Measurements from ENCODE around the gene S100B.

The S100B gene

DNA sequence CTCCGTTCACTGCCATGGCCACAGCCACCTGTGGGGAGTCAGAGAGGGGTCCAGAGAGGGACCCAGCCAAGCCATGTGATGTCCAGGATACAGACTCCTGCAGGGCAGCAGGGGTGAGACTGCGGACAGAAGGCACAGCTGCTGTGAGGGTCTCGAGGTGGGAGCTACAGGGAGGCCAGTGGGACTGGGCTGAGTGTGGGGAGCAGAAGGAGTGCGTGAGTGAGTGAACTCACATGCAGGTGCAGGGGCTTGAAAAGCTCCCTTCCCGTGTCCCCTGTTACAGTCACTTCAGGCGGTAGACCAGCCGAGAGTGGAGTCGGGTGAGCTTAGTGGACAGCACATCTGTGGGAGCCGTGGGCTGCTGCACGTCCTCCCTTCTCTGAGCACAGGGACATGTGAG is 42.4 kb downstream of the S100B start:
- no peaks in the 10 kb centered on the region for H3K4me1 ChIP-seq (ENCODE audit: control insufficient read depth, insufficient read depth, low read length)
- H3K27me3 ChIP-seq (ENCODE audit: control insufficient read depth, insufficient read depth, low read length, poor library complexity, severe bottlenecking) = no peaks in the 10 kb centered on the region
- no peak overlapping the region for H3K27ac ChIP-seq (ENCODE audit: insufficient read depth, low read depth, low read length, poor library complexity, severe bottlenecking)
- H3K4me3 ChIP-seq (ENCODE audit: insufficient read depth, low read depth, low read length) = no peak overlapping the region
- 81 to 83% methylated on average over 10 of the region's 10 CpGs for WGBS, 2 experiments
- peaks cover 23% of the 10 kb centered on the region for H3K36me3 ChIP-seq (ENCODE audit: control insufficient read depth, insufficient read depth, low read length)
- H3K9me3 ChIP-seq (ENCODE audit: control insufficient read depth, low read length) = no peaks in the 10 kb centered on the region

GRCh38 chr21:46561445-46562090 is 43.3 kb downstream of the S100B start:
- Histone ChIP-seq H3K27ac (ENCODE audit: insufficient read depth, low read depth, low read length, poor library complexity, severe bottlenecking) (no peak overlapping the region), H3K9me3 (ENCODE audit: control insufficient read depth, low read length) (no peaks in the 10 kb centered on the region), H3K4me1 (ENCODE audit: control insufficient read depth, insufficient read depth, low read length) (no peaks in the 10 kb centered on the region), H3K36me3 (ENCODE audit: control insufficient read depth, insufficient read depth, low read length) (peaks cover 25% of the 10 kb centered on the region), H3K27me3 (ENCODE audit: control insufficient read depth, insufficient read depth, low read length, poor library complexity, severe bottlenecking) (no peaks in the 10 kb centered on the region), H3K4me3 (ENCODE audit: insufficient read depth, low read depth, low read length) (no peak overlapping the region)
- 95 to 97% methylated on average over 19 of the region's 19 CpGs for WGBS, 2 experiments

GRCh38 chr21:46560568-46561444 is 44.1 kb downstream of the S100B start:
- Histone ChIP-seq H3K27ac (ENCODE audit: insufficient read depth, low read depth, low read length, poor library complexity, severe bottlenecking) (no peak overlapping the region), H3K9me3 (ENCODE audit: control insufficient read depth, low read length) (no peaks in the 10 kb centered on the region), H3K27me3 (ENCODE audit: control insufficient read depth, insufficient read depth, low read length, poor library complexity, severe bottlenecking) (no peaks in the 10 kb centered on the region), H3K4me1 (ENCODE audit: control insufficient read depth, insufficient read depth, low read length) (no peaks in the 10 kb centered on the region), H3K36me3 (ENCODE audit: control insufficient read depth, insufficient read depth, low read length) (peaks cover 25% of the 10 kb centered on the region), H3K4me3 (ENCODE audit: insufficient read depth, low read depth, low read length) (no peak overlapping the region)
- 95 to 97% methylated on average over 19 of the region's 19 CpGs for WGBS, 2 experiments

DNA sequence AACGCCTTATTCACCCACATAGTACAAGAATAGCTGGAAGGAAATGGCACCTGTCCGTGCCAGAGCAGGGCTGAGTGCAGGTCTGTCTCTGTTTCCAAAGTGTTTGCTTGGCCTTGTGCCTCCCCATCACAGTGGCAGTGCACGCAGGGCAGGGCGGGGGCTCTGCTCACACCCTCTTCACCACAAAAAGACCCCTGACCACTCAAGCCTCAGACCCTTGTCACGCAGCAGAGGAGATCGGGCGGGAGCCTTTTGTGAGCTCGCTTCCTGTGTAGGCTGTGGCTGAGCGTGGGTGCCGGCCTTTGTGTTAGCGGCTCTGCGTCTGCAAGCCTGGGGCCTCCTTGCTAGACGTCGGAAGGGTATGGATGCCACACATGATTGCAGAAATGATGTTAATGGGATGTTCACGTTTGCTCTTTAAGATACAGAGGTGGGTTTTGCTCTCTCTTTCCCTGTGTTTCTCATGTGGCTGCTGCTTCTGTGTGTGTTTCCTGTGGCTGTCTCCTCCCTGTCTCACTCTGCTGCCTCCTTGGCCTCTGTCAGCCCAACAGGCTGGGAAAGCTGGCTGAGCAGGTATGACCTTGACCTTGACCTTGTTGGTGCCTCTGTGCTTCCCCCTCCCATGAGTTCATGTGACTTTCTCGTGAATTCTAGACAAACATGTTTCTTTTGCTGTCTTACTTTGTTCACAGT is 45.4 kb downstream of the S100B start:
- H3K4me3 ChIP-seq (ENCODE audit: insufficient read depth, low read depth, low read length) = no peak overlapping the region
- H3K9me3 ChIP-seq (ENCODE audit: control insufficient read depth, low read length) = no peaks in the 10 kb centered on the region
- H3K27ac ChIP-seq (ENCODE audit: insufficient read depth, low read depth, low read length, poor library complexity, severe bottlenecking) = no peak overlapping the region
- no peaks in the 10 kb centered on the region for H3K4me1 ChIP-seq (ENCODE audit: control insufficient read depth, insufficient read depth, low read length)
- peaks cover 28% of the 10 kb centered on the region for H3K36me3 ChIP-seq (ENCODE audit: control insufficient read depth, insufficient read depth, low read length)
- no peaks in the 10 kb centered on the region for H3K27me3 ChIP-seq (ENCODE audit: control insufficient read depth, insufficient read depth, low read length, poor library complexity, severe bottlenecking)
- WGBS, 2 experiments = 92% methylated on average over 16 of the region's 16 CpGs

DNA sequence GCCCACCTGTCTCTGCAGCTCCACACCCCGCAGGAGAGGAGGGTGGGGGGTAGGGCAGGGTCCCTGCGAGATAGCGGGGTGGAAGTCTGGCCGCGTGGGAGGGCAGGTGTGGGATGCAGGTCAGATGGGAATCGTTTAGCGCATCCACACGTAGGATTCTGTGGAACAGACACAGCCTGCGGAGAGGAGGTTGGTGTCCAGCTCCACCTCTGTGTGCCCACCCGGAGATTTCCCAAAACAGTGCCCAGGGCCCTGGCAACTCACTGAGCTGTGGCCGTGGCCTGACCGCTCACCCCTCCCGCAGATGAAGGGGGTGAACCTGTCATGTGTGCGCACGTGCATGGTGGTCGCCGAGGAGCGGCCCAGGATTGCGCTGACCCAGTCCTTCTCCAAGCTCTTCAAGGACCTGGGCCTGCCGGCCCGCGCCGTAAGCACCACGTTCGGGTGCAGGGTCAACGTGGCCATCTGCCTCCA is 46.9 kb downstream of the S100B start:
- peaks cover 22% of the 10 kb centered on the region for H3K36me3 ChIP-seq (ENCODE audit: control insufficient read depth, insufficient read depth, low read length)
- WGBS, 2 experiments = 95 to 96% methylated on average over 26 of the region's 26 CpGs

GRCh38 chr21:46557469-46557868 is 47.4 kb downstream of the S100B start:
- Histone ChIP-seq H3K4me1 (ENCODE audit: control insufficient read depth, insufficient read depth, low read length) (no peaks in the 10 kb centered on the region), H3K27ac (ENCODE audit: insufficient read depth, low read depth, low read length, poor library complexity, severe bottlenecking) (no peak overlapping the region), H3K36me3 (ENCODE audit: control insufficient read depth, insufficient read depth, low read length) (peaks cover 22% of the 10 kb centered on the region), H3K4me3 (ENCODE audit: insufficient read depth, low read depth, low read length) (no peak overlapping the region), H3K27me3 (ENCODE audit: control insufficient read depth, insufficient read depth, low read length, poor library complexity, severe bottlenecking) (no peaks in the 10 kb centered on the region), H3K9me3 (ENCODE audit: control insufficient read depth, low read length) (no peaks in the 10 kb centered on the region)
- WGBS, 2 experiments = 91 to 92% methylated on average over 14 of the region's 14 CpGs

More for the DNA sequence above, 46.9 kb downstream of the S100B start:
- H3K27ac ChIP-seq (ENCODE audit: insufficient read depth, low read depth, low read length, poor library complexity, severe bottlenecking) = no peak overlapping the region
- H3K27me3 ChIP-seq (ENCODE audit: control insufficient read depth, insufficient read depth, low read length, poor library complexity, severe bottlenecking) = no peaks in the 10 kb centered on the region
- no peak overlapping the region for H3K4me3 ChIP-seq (ENCODE audit: insufficient read depth, low read depth, low read length)
- H3K4me1 ChIP-seq (ENCODE audit: control insufficient read depth, insufficient read depth, low read length) = no peaks in the 10 kb centered on the region
- no peaks in the 10 kb centered on the region for H3K9me3 ChIP-seq (ENCODE audit: control insufficient read depth, low read length)

- Histone ChIP-seq H3K4me3 (ENCODE audit: insufficient read depth, low read depth, low read length) (no peak overlapping the region), H3K9me3 (ENCODE audit: control insufficient read depth, low read length) (no peaks in the 10 kb centered on the region), H3K4me1 (ENCODE audit: control insufficient read depth, insufficient read depth, low read length) (no peaks in the 10 kb centered on the region), H3K27me3 (ENCODE audit: control insufficient read depth, insufficient read depth, low read length, poor library complexity, severe bottlenecking) (no peaks in the 10 kb centered on the region), H3K36me3 (ENCODE audit: control insufficient read depth, insufficient read depth, low read length) (peaks cover 22% of the 10 kb centered on the region), H3K27ac (ENCODE audit: insufficient read depth, low read depth, low read length, poor library complexity, severe bottlenecking) (no peak overlapping the region)
- WGBS, 2 experiments = 96 to 98% methylated on average over 13 of the region's 13 CpGs
Measured at GRCh38 chr21:46556802-46557201, 48.1 kb downstream of the S100B start.

- Histone ChIP-seq H3K27ac (ENCODE audit: insufficient read depth, low read depth, low read length, poor library complexity, severe bottlenecking) (no peak overlapping the region), H3K4me3 (ENCODE audit: insufficient read depth, low read depth, low read length) (no peak overlapping the region), H3K36me3 (ENCODE audit: control insufficient read depth, insufficient read depth, low read length) (peaks cover 17% of the 10 kb centered on the region), H3K9me3 (ENCODE audit: control insufficient read depth, low read length) (no peaks in the 10 kb centered on the region), H3K27me3 (ENCODE audit: control insufficient read depth, insufficient read depth, low read length, poor library complexity, severe bottlenecking) (no peaks in the 10 kb centered on the region), H3K4me1 (ENCODE audit: control insufficient read depth, insufficient read depth, low read length) (no peaks in the 10 kb centered on the region)
- whole genome bisulfite sequencing, 2 experiments = 95 to 97% methylated on average over 16 of the region's 16 CpGs
Measured at GRCh38 chr21:46555678-46556077, 49.2 kb downstream of the S100B start.

DNA sequence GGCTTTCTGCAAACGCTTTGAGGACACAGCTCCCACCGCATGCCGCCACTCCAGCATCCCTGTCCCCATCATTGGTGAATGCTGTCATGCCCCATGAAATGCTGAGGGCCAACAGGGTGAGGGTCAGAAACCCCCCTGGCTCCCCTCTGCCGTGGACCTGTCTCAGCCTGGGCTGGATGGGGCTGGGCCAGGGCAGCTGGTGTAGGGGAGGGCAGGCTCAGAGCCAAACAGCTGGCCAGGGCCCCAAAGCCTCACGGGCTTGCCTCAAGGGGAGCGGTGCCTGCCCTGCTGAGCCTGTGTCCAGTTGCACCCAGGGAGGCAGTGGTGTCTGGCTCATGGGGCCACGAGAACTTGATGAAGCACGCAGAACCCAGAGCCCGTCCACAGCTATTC is 49.7 kb downstream of the S100B start:
- Histone ChIP-seq H3K4me3 (ENCODE audit: insufficient read depth, low read depth, low read length) (no peak overlapping the region), H3K27ac (ENCODE audit: insufficient read depth, low read depth, low read length, poor library complexity, severe bottlenecking) (no peak overlapping the region), H3K4me1 (ENCODE audit: control insufficient read depth, insufficient read depth, low read length) (no peaks in the 10 kb centered on the region), H3K9me3 (ENCODE audit: control insufficient read depth, low read length) (no peaks in the 10 kb centered on the region), H3K27me3 (ENCODE audit: control insufficient read depth, insufficient read depth, low read length, poor library complexity, severe bottlenecking) (no peaks in the 10 kb centered on the region), H3K36me3 (ENCODE audit: control insufficient read depth, insufficient read depth, low read length) (peaks cover 18% of the 10 kb centered on the region)
- 97% methylated on average over 9 of the region's 9 CpGs for WGBS, 2 experiments
